Jurkat, Clone E6-1 (cell line): ENCODE results near the gene ABCE1. TPM values are rescaled to one million over a fixed set of nuclear protein-coding genes. Genes with fewer than 3 reads are reported as not detected.

Source experiments
- DNase-seq: peaks from one replicate; pipeline ENCODE4 v3.0.0-alpha.2; 2011; ENCODE audit warnings: low read depth, low spot score
- H3K4me3 ChIP-seq: 2 replicates; pipeline ENCODE4 v1.5.1; 2011; ENCODE audit warnings: mild to moderate bottlenecking, low read length, control low read depth, moderate library complexity
- polyA plus RNA-seq: library from polyadenylated mRNA; unstranded; fragments of >200 nt; gene quantifications from one replicate; pipeline ENCODE4 v1.2.1, GENCODE V29; 2012; ENCODE audit warnings: missing spikeins; ENCODE audit not compliant: insufficient read length, insufficient read depth

Gene ABCE1
- 156 TPM for polyA plus RNA-seq

- peak; percentile 98 for DNase-seq
- H3K4me3 ChIP-seq: peak within 1 kb of the TSS; percentile 63
These were observed at the start of gene ABCE1, which contains the start of gene ANAPC10 for GRCh38 chr4:145097821-145098674. Gene ABCE1 (plus strand): TSS chr4:145098311. CDS start chr4:145104413, 6,102 bp downstream. Gene ANAPC10 (minus strand): TSS chr4:145098196. CDS start chr4:145096099, 2,097 bp downstream.

- H3K4me3 ChIP-seq: no peak overlapping the region
- DNase-seq: no peak
These were observed 49.3 kb upstream of the ABCE1 start for GRCh38 chr4:145048817-145049216.

- DNase-seq: no peak
- H3K4me3 ChIP-seq: no peak overlapping the region
These were observed 48.9 kb upstream of the ABCE1 start for GRCh38 chr4:145049241-145049640.

- no peak overlapping the region for H3K4me3 ChIP-seq
- no peak for DNase-seq
These were observed 42.4 kb upstream of the ABCE1 start for GRCh38 chr4:145055533-145056257.

GRCh38 chr4:145056325-145057130 is 41.6 kb upstream of the ABCE1 start:
- DNase-seq: no peak
- H3K4me3 ChIP-seq: no peak overlapping the region

- H3K4me3 ChIP-seq: no peak overlapping the region
- no peak for DNase-seq
These were observed 39.9 kb upstream of the ABCE1 start for GRCh38 chr4:145058256-145058655.

- H3K4me3 ChIP-seq: no peak overlapping the region
- DNase-seq: peak; percentile 77
These were observed 36.7 kb upstream of the ABCE1 start for GRCh38 chr4:145061318-145061920.

GRCh38 chr4:145066063-145066501 is 32.0 kb upstream of the ABCE1 start:
- DNase-seq: no peak
- no peak overlapping the region for H3K4me3 ChIP-seq

GRCh38 chr4:145069361-145069760 is 28.8 kb upstream of the ABCE1 start:
- no peak overlapping the region for H3K4me3 ChIP-seq
- no peak for DNase-seq

GRCh38 chr4:145071560-145071959 is 26.6 kb upstream of the ABCE1 start:
- no peak for DNase-seq
- H3K4me3 ChIP-seq: no peak overlapping the region

GRCh38 chr4:145075742-145076468 is 22.2 kb upstream of the ABCE1 start:
- no peak overlapping the region; the same call in none of the 2 replicates for H3K4me3 ChIP-seq
- peak; percentile 98 for DNase-seq

- no peak for DNase-seq
- H3K4me3 ChIP-seq: peak overlapping the region; percentile 7; the same call in 1 of the 2 replicates
These were observed 21.6 kb upstream of the ABCE1 start for GRCh38 chr4:145076469-145076855.

GRCh38 chr4:145081756-145082155 is 16.4 kb upstream of the ABCE1 start:
- DNase-seq: no peak

GRCh38 chr4:145083891-145084605 is 14.1 kb upstream of the ABCE1 start:
- no peak for DNase-seq
- H3K4me3 ChIP-seq: no peak overlapping the region

More at GRCh38 chr4:145081756-145082155, 16.4 kb upstream of the ABCE1 start:
- H3K4me3 ChIP-seq: no peak overlapping the region

GRCh38 chr4:145090380-145090779 is 7.7 kb upstream of the ABCE1 start:
- no peak overlapping the region for H3K4me3 ChIP-seq
- DNase-seq: no peak

- no peak overlapping the region for H3K4me3 ChIP-seq
- DNase-seq: no peak
These were observed 4.5 kb upstream of the ABCE1 start for GRCh38 chr4:145093638-145094037.

- peak overlapping the region; percentile 63 for H3K4me3 ChIP-seq
- no peak for DNase-seq
These were observed 735 bp upstream of the ABCE1 start for GRCh38 chr4:145097331-145097820.
